Bone marrow (tissue), 2 donors: Measurements from ENCODE around the gene VAMP5.
"Not testable (repeated sequence)": the region's sequence is repeated elsewhere in the genome, so short reads cannot be mapped to it uniquely, and the experiment has no call there.

Source experiments
- DNase-seq, 2 donors: peaks; one replicate each; lab custom pipeline; 2025; lab: John Stamatoyannopoulos, UW

VAMP5 gene

DNA sequence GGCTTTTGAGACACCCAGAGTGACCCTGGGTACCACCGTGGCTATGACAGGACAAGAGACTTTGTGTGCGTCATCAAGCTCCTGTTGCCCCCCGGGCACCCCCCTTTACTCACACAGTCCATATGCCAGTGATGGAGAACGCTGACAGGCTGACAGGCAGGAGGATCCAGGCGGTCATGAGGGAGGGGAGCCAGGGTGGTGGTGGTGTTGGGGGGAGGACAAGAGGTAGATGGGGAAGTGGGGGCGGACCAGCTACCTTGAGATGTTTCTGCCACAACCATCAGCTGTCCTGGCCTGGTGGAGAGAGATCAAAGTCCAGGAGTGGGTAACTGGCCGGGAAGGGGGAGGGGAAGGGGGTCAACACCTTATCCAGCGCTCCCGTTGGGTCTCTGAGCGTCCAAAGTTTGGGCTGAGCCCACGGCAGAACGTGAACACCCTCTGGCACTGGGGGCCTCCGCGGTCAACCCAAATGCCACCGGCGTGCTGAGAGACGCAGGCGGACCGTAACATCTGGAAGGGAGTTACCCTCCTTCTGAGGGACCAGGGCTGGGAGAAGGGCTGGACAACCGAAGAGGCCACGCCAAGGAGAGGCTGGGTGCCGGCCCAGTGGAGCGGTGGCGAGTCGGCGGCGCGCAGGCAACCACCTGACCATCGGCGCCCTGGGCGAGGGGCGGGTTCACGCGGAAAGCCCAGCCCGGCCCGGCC, 17.7 kb downstream of the VAMP5 start:
- DNase-seq = no peak

DNA sequence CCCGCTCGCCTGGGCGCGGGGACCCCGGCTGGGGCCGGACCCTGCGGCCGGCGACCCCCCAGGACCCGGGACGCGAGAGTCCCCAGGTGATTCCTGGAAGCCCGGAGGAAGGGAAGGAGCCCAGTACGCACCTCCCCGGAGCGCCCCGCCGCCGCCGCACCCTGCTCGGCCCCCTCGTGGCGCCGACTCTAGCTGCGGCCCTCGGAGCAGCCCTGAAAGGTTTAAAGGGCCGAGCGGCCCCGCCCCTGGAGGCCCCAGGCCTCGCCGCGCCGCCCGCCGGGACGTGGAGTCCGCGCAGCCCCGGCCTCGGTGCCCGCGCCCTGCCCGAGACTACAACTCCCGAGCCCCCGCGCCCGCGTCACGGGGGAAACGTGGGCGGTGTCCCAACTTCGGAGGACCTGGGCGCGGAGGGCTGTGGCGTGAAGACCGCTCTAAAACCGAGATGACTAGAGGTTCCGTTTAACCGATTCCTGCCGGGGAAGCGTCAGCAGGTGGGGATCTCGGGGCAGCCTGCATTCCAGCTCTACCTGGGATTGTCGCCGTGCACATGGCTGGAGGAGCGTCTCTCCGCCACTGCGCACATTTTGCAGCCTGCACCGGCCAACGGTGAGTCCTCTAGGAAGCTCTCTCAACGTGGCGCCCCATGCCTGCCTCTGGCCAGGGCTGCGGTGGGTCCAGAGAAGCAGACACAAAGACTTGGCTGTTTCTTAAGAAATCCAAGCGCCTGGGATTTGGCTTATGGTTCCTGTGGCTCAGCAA, 18.4 kb downstream of the VAMP5 start, which contains the start of gene TMEM150A:
Gene TMEM150A, minus strand, starts transcription at position 223 of the 759 bp plus-strand sequence. CDS start 750 bp downstream, outside the sequence.
- DNase-seq = peak; percentile 60 to 62

DNA sequence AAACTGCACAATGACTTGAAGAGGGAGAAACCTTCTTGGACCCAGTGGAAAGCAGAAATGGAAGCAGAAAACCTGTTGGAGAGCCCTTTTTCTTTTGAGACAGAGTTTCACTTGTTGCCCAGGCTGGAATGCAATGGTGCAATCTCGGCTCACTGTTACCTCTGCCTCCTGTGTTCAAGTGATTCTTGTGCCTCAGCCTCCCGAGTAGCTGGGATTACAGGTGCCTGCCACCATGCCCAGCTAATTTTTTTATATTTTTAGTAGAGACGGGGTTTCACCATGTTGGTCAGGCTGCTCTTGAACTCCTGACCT, 19.9 kb downstream of the VAMP5 start:
- not testable (repeated sequence) for DNase-seq

DNA sequence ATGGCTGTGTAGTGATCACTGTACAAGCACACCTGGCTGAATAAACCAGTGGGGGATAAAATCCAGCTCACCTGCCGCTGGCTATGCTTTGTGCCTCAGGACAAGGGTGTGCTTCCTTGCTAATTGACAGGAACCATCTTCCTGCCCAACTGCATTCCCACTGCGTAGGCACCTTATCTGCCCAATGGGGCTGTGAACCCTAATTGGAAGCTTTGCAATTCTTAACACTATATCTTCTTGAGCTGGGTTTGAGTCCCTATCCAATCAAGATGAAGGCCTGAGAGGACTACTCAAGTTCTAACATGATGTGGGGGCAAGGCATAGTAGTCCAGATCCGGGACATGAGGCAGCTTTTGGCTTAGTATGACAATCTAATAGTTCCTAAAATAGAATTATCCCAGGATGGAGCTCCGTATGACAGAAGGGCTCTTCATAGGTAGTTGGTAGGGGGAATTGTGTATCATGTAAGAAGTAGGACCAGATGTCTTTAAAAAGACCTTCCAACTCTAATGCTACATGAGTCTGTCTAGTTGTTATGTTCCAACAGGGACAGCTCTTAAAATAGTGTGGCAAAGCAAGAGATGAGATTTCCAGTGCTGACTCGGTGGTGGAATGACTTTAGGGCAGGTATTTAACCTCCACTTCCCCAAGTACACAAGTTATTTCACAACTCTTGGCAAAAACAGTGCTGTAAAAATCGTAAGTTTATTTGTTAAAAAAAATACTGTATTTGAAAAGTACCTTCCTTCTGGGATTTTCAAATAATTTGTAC, 20.5 kb downstream of the VAMP5 start:
- no peak for DNase-seq

DNA sequence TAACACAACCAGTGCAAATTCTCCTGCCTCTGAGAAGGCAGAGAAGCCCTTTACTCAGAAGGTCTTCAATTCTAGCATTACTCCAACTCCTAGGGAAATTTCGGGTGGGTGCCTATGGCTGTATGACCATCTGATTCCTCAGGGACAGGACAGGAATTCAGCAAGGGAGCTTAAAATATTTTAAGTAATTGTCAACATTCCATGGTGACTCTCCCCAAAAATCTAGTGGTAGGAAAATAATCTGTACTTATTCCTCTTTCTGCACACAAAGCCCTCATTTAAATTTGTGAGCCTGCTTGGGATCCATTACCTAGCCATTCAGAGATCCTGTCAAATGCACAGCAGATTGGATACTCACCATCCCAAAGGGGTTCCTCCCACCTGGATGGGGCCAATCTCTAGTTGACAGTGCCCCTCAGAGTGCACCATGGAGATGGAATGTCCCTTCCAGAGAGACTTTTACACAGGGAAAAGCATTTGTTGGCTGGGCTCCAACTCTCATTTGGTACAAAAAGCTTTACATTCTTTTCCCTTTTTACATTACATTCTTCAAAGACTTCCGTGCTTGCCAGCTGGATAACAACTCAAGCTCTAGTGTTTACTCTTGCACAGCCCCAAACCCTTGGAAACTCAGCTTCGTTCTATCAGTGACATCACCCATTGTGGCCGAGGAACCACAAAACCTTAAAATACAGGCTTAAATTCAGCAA, 21.3 kb downstream of the VAMP5 start:
- DNase-seq = no peak

DNA sequence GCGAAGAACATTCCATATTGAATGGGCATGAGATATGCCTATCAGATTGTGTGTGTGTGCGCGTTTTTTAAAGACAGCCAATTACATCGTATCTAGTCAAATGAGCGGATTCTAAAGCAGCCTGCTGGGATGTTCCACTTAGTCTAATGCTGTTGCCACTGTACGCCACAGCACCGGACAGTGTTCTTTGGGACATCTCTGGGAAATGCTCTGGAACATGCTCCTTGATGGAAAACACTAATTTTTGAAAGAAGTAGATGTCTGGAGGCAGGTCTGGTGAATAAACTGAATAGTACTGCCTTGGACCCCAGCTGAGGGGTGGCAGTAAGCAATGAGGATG, 21.9 kb downstream of the VAMP5 start:
- DNase-seq = no peak

DNA sequence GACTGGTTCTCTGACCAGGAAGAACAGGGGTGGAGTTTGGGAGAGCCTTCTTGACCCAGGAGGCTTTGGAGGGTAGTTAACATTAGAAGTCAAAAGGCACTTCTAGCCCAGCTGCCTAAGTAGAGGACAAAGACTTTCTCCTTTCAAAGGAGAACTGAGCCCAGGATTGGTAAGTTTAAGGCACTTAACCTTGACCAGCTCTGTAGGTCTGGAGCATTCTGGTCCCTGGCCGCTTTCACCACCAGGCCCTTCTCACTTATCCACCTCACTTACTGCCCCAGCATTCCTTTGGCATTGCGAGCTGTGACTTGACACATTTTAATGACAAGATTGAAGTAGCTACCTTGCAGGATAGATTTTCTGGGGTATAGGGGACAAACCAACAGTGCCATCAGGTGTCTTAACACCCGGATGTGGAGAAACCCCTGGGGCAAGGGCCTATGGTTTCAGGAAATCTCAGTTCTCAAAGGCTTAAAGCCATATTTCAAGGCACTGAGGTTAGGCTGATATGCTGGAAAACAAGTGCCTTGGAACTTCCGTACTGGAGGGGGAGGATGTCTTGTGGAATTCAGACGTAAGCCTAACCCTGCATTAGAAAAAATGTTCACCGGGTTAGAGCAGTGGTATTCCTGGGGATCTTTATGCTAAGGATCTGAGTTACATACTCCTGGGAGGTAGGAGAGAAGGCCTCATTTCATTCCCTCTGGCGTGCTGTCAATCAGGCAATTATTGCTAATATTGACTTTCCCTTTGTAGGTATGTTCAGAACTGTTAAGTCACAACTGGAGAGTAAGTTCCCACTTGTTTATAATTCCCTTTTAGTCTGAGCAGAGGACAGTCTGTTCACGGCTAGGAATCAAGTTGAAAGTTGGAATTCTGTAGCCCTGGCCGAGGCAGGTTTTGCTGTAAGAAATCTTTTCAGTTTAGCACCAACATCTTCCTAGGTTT, 23.3 kb downstream of the VAMP5 start:
- DNase-seq = no peak

DNA sequence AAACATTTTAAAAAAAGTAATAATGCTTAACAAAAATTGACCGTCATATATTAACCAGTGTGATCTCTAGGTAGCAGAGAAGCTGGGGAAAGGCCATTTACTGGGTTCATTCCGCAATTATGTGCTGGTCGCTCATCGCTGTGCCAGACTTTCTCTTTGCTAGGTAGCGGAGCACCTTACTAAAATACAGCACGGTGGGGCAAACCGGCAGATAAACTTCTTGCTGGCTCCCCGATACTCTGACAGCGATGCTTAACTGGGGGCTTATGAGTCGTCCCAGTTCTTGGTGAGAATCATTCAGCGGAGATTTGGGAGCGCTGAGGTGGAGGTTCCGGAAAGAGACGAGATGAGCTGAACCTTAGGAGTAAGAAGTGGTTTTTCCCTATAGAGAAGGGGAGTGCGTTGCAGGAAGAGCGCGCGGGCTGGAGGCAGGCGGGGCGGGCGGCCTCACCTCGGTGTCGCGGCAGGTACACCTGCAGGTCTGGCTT, 27.0 kb downstream of the VAMP5 start:
- no peak for DNase-seq

DNA sequence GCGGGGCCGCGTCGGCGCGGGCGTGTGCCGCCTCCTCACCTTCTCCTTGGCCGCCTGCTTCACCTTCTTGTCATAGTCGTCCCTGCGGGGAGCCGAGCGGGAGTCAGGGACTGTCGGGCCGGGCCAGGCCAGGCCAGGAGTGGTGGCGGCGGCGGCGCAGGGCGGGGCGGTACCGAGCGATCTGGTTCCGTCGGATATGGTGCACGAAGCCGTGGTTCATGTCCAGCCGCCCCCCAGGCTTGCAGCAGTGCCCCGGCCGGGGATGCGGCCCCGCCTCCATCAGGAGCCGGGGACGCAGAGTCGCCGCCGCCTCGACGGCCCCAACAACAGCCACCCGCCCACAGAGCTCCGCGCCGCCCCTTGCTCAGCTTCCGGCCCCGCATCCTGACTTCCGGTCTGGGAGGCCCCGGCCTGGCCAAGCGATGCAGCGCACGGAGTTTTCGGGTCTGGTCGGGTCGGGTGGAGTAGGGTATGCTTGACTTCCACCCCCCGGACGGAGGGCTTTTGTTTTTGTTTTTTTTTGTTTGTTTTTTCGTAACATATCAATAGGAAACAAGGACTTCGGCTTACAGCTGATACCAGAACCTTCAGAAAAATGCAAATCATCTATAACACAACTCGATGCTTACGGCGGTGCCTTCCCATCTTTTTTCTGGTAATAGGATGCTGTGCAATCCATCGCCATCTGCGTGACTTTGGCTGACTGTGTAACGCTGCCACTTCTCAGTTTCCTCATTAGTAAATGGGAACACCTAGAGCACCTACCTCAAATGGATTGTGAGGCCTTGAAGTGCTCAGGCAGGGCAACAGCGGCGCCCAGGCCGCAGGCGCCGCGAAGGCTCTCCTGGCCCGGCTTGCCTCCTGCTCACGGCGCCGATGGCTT, 27.7 kb downstream of the VAMP5 start, which contains the start of gene C2orf68:
Gene C2orf68, minus strand, starts transcription at position 362 of the 883 bp plus-strand sequence. Its CDS starts 82 bp downstream, at position 280.
- peak; percentile 65 to 77 for DNase-seq

DNA sequence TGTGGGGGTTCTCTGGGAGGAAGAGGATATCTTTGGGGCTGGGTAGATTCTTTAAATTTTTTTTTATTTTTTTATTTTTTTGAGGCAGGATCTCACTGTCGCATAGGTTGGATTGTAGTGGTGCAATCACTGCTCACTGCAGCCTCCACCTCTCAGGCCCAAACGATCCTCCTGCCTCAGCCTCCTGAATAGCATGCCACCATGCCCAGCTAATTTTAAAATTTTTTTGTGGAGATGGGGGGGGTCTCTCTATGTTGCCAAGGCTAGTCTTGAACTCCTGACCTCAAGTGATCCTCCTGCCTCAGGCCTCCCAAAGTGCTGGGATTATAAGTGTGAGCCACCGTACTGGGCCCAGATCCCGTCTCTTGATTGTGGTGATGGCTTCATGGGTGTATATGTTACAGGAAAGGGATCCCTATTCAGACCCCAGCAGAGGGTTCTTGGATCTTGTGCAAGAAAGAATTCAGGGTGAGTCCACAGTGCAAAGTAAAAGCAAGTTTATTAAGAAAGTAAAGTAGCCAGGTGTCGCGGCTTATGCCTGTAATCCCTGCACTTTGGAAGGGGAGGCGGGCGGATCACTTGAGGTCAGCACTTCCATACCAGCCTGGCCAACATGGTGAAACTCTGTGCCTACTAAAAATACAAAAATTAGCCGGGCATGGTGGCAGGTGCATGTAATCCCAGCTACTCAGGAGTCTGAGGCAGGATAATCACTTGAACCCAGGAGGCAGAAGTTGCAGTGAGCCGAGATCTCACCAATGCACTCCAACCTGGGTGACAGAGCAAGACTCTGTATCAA, 29.7 kb downstream of the VAMP5 start:
- no peak for DNase-seq

DNA sequence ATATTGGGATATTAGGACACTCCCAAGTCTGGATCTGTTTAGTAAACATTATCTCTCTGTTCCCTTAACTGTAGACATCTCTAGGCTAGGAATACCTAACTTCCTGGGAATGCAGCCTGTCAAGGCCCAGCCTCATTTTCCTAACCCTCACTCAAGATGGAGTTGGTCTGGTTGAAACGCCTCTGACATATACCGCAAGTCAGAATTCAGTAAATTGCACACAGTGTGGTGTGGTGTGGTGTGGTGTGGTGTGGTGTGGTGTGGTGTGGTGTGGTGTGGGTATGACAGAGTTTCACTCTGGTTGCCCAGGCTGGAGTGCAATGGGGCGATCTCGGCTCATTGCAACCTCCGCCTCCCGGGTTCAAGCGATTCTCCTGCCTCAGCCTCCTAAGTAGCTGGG, 30.5 kb downstream of the VAMP5 start:
- DNase-seq = not testable (repeated sequence)

DNA sequence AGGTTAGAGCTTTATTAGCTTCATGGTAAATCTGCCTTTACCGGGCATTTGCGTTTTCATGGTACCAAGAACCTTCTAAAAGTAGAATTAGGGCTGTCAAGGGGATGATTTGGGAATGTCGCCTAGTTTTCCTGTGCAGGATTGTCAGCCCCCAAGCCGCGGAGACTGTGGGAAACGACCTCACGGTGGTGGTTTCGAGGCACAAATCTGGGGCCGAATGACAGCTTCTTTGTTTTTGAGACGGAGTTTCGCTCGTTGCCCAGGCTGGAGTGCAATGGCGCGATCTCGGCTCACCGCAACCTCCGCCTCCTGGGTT, 31.1 kb downstream of the VAMP5 start:
- DNase-seq = no peak

DNA sequence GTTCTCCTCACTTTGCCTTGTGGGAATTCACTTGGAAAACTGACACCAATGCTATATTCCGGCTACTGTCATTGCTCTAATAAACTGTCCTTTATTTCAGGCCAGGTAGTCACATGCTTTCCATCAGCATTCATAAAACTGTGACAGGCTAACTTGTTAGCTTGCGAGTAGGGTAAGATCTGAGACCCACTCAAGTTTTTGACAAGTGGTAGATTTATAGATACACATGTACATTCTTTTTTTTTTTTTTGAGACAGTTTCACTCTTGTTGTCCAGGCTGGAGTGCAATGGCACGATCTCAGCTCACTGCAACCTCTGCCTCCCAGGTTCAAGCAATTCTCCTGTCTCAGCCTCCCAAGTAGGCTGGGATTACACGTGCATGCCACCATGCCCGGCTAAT, 33.5 kb downstream of the VAMP5 start:
- not testable (repeated sequence) for DNase-seq

DNA sequence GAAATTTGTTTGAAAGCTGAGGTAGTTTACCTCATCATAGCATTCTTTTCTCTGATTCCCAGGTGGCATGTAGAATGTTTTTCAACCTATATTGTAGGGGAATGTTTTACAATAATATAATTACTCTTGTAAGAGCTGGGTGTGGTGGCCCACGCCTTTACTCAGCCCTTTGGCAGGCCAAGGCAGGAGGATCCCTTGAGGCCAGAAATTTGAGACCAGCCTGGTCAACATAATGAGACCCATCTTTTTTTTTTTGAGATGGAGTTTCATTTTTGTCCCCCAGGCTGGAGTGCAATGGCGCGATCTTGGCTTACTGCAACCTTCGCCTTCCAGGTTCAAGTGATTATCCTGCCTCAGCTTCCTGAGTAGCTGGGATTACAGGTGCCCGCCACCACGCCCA, 35.4 kb downstream of the VAMP5 start:
- DNase-seq = no peak

DNA sequence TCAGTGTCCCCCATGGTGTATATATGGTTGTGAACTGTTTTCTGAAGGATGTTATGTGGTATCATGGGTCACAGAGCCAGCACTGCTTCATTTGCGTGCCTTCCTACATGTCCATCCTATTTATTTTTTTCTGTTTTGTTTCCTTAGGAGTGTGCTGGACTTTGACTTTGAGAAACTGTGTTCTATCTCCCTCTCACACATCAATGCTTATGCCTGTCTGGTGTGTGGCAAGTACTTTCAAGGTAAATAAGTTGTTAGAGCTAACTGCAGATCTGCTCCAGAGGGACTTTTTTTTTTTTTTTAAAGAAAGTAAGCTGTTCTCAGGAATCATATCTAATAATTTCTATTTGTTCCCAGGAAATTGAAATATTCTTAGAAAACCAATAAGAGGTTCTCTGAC, 37.1 kb downstream of the VAMP5 start:
- no peak for DNase-seq

DNA sequence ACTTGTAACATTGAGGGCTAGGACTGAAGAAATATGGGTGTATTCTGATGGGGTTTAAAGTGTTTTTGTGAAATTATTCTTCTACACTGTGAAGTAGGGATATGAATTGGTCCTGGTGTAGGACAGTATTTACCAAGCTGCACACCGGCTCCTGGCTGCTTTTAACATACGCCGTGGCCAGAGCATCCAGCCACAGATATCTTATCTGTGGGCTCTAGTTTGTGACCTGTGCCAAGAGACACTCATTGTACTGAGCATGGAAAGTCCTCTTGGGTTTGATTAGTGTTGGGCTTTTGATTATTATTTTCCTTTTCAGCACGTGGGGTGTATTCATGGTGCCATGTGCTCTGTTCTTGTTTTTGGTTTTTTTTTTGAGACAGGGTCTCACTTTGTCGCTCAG, 39.8 kb downstream of the VAMP5 start:
- no peak for DNase-seq

DNA sequence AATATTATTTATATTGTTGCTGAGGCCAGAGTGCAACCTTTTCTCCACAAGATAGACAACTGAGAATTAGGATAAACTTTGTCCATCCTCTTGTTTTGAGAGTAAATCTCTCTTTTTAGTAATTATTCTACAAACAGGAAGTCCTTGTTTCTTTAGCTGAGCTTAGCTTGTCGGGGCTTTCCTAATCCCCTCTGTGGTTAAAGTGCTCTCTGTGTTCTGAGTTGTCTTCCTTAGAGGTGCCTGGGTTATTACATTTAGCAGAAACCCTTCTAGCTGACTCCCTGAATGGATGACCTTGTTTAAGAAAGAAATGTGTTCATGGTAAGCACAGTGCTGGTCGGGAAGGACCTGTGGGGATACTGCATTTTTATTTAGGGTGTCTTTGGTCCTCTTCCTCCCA, 44.4 kb downstream of the VAMP5 start:
- DNase-seq = no peak

DNA sequence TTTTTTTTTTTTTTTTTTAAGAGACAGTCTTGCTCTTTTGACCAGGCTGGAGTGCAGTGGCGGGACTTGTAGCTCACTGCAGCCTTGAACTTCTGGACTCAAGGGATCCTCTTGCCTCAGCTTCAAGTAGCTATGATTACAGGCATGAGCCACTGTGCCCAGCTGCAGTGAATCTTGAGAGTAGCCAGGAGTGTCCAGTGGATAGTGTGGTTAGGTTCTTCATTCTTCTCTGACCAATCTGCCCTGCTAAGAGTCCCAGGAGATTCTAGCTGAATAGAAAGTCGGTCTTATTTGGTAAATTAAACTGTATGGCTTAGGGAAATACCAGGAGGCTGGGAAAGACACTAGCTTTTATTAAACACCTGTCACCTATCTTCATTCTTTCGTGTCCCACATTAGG, 47.1 kb downstream of the VAMP5 start:
- DNase-seq = no peak

DNA sequence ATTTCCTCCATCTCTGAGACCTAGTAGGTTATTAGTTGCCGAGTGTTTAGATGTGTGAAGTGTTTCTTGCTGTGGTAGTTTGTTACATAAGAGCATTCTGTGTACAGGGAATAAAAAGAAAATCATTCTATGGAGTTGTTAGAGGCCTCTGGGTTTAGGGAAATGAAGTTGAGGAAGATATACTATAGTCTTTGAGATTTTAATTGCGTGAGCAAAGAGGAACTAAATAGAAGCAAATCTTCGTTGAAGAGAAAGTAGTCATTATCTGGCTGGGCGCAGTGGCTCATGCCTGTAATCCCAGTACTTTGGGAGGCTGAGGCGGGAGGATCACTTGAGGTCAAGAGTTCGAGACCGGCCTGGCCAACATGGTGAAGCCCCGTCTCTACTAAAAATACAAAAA, 50.8 kb downstream of the VAMP5 start:
- DNase-seq = no peak
